Adrenal gland (tissue), 12 donors: ENCODE results near the gene CCDC73. TPM values are rescaled to one million over a fixed set of nuclear protein-coding genes. Genes with fewer than 3 reads are reported as not detected.
A peak's percentile ranks its signal among the peaks of the same experiment; 100 is the strongest.

Experiments used
- DNase-seq, 7 donors: peaks; one replicate each; pipeline ENCODE4 v3.0.0-alpha.2; 2019 to 2020
- H3K27ac ChIP-seq, 5 donors: fragments of 200-600 bp; sonication (generic) in 4 of 5; 1 replicate in 3 of 5; 2 replicates in 2 of 5; pipeline versions ENCODE4 v1.5.1 to v1.8.0; 2016 to 2020; ENCODE audit warnings: mild to moderate bottlenecking in 1 of 5
- H3K27me3 ChIP-seq: fragments of 200-600 bp; 2 replicates; pipeline ENCODE4 v1.8.0; 2021
- H3K36me3 ChIP-seq, 2 donors: fragments of 200-600 bp; replicated peaks in 1 of 2; 1 replicate in 1 of 2; 2 replicates in 1 of 2; pipeline versions ENCODE4 v1.5.1 to v1.8.0; 2018 to 2022
- H3K4me1 ChIP-seq, 2 donors: fragments of 200-600 bp; replicated peaks in 1 of 2; 1 replicate in 1 of 2; 2 replicates in 1 of 2; pipeline versions ENCODE4 v1.5.1 to v1.8.0; 2018 to 2021
- H3K4me3 ChIP-seq, 4 donors: fragments of 200-600 bp; sonication (generic) in 3 of 4; one replicate each; pipeline ENCODE4 v1.5.1; 2016 to 2018
- H3K9me3 ChIP-seq, 3 donors: fragments of 200-600 bp; sonication (generic) in 1 of 3; replicated peaks in 1 of 3; 1 replicate in 2 of 3; 2 replicates in 1 of 3; pipeline versions ENCODE4 v1.5.1 to v1.8.0; 2016 to 2021
- POLR2A ChIP-seq, 2 donors: fragments of 450-650 bp; IDR thresholded peaks; one replicate each; pipeline ENCODE4 v1.6.1; 2017; ENCODE audit warnings: antibody characterized with exemption in 2 of 2, mild to moderate bottlenecking in 2 of 2, moderate library complexity in 1 of 2
- WGBS, 4 donors: extraction: QIAGEN DNeasy Blood & Tissue Kit in 2 of 4; methylation state at CpG; one replicate each; pipeline versions ENCODE4 v1.1.5 to v1.1.7; 2013 to 2017; 5-methylcytosine and 5-hydroxymethylcytosine counted together
- intact Hi-C, 2 donors: fragments of 100-400 bp; cut with DNase I; formaldehyde crosslinking; loops; one replicate each; pipeline versions ENCODE4 v1.14.1 to v1.15.0; 2022 to 2023
- polyA plus RNA-seq, 3 donors: library from polyadenylated mRNA; stranded (reverse); fragments of 200-250 nt in 2 of 3; fragments of 350-450 nt in 1 of 3; fragmentation: Illumina TruSeq in 1 of 3; extraction: RNeasy Lipid Tissue Mini Kit (QIAGEN cat#74804) in 1 of 3; gene quantifications; one replicate each; pipeline ENCODE4 v1.2.3, GENCODE V29; 2013 to 2014
- total RNA-seq, 9 donors: library from RNA; depleted of rRNA in 4 of 9; stranded (reverse); fragments of >200 nt in 4 of 9; fragments of 120-200 nt in 1 of 9; fragmentation: NEBNext Ultra II Directional in 1 of 9; extraction: Animal tissue kit (Norgen Biotek cat#: 25700) in 1 of 9; gene quantifications; one replicate each; pipeline versions ENCODE4 v1.1.0 to v1.2.4, GENCODE V29; 2013 to 2023
- TF ChIP-seq, protein P1 (sequence below), 6 experiments: fragments of 450-650 bp in 4 of 6; fragments of 200-600 bp in 2 of 6; sonication (generic) in 1 of 6; IDR thresholded peaks; 1 replicate in 5 of 6; 2 replicates in 1 of 6; pipeline versions ENCODE4 v1.5.1 to v1.8.0; 2016 to 2021; ENCODE audit warnings: antibody characterized with exemption in 6 of 6, mild to moderate bottlenecking in 2 of 6, moderate library complexity in 1 of 6
- donor health status: healthy with polysubstance abuse.
- donor health status: Bipolar disorder and iron deficiency.
- donor health status: DM: yes; HTN: yes; CAD: no.
- donor health status: DM: no; HTN: no; CAD: no.
- donor health status: DM: no; HTN: no; CAD: no.
- donor health status: DM: yes; HTN: yes; CAD: no.

Gene CCDC73
- total and polyA plus RNA-seq, 12 donors = 0.07 to 1.6 (median 0.23) TPM; not detected in 4

DNA sequence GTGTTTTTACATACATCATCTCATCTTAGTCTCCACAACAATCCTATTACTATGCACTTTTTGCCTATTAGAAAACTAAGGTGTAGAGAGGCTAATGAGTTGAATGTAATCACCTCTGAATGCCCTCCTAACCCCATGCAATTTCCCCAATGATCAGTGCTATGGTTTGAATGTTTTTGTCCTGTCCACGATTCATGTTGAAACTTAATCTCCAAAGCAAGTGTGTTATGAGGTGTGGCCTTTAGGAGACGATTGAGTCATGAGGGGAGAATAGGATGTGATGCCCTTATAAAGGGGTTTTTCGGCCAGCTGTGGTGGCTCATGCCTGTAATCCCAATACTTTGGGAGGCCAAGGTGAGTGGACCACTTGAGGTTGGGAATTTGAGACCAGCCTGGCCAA, 2.0 kb upstream of the CCDC73 start:
- no peak overlapping the region for H3K27ac ChIP-seq
- WGBS, 4 donors = 82 to 89% (median 86%) methylated on average over 3 of the region's 3 CpGs
- DNase-seq = no peak
- no peaks in the 10 kb centered on the region for H3K36me3 ChIP-seq
- H3K9me3 ChIP-seq = no peaks in the 10 kb centered on the region
- intact Hi-C loops = no loop called here
- H3K27me3 ChIP-seq = no peaks in the 10 kb centered on the region
- no peak for TF ChIP-seq POLR2A (IDR thresholded peaks at IDR 0.05)
- TF ChIP-seq, protein P1, sequence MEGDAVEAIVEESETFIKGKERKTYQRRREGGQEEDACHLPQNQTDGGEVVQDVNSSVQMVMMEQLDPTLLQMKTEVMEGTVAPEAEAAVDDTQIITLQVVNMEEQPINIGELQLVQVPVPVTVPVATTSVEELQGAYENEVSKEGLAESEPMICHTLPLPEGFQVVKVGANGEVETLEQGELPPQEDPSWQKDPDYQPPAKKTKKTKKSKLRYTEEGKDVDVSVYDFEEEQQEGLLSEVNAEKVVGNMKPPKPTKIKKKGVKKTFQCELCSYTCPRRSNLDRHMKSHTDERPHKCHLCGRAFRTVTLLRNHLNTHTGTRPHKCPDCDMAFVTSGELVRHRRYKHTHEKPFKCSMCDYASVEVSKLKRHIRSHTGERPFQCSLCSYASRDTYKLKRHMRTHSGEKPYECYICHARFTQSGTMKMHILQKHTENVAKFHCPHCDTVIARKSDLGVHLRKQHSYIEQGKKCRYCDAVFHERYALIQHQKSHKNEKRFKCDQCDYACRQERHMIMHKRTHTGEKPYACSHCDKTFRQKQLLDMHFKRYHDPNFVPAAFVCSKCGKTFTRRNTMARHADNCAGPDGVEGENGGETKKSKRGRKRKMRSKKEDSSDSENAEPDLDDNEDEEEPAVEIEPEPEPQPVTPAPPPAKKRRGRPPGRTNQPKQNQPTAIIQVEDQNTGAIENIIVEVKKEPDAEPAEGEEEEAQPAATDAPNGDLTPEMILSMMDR (IDR thresholded peaks at IDR 0.05) = no peak
- no peak overlapping the region for H3K4me3 ChIP-seq
- peaks cover 0 to 7% of the 10 kb centered on the region in 2 donors for H3K4me1 ChIP-seq

- H3K4me3 ChIP-seq = peak overlapping the region in 1 of 4 donors; percentile 37
- DNase-seq = peak; percentile 25 to 83 (median 53)
- WGBS, 4 donors = 15 to 19% (median 16%) methylated on average over 13 of the region's 13 CpGs
Measured at GRCh38 chr11:32792948-32793475, 1.4 kb downstream of the CCDC73 start.

DNA sequence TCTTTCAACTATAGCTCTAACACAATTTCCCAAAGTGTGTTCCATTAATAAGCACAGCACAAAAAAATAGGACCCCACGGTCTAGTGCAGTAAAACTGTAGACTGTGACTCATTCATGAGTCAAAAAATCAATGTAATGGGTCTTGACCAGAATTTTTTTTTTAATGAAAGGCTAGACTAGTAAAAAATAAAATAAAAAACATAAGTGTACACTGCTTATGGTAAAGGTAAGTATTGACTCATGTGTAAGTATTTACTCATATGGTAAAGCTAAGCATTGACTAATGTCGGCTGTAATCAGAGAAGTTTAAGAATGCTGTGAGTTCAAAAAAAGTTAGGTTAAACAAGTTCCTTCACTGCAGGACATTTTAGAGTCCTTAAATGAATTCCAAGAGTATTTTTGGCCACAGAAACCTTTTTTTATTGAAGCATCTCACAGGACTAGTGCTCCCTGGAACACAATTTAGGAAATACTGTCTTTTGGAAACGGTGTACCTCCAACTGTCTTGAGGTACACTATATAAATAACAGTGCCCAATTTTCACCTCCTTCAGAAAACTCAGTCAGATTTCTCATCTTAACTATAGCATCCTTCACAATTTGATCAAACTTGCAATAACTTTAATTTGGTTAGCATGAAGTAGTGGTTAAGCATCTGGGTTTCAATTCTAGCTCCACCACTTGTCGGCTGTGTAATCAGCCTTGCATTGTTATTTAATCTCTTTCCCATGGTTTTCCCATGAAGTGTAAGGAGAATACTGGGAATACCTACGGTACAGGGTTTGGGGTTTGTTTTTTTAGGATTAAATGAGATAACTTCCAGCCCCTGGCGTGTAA, 2.1 kb downstream of the CCDC73 start:
- no peak overlapping the region for H3K27ac ChIP-seq
- no peak for DNase-seq
- H3K4me3 ChIP-seq = peak overlapping the region in 1 of 4 donors; percentile 37
- TF ChIP-seq, protein P1 (IDR thresholded peaks at IDR 0.05) = no peak
- no peak for TF ChIP-seq POLR2A (IDR thresholded peaks at IDR 0.05)
- no peaks in the 10 kb centered on the region for H3K36me3 ChIP-seq
- H3K4me1 ChIP-seq = peaks cover 0 to 7% of the 10 kb centered on the region in 2 donors
- H3K9me3 ChIP-seq = no peaks in the 10 kb centered on the region
- intact Hi-C loops = loop anchor here in 1 of 2 donors (5.0 kb wide), 1 partner anchor 470 kb away; no protein-coding TSS in a partner anchor
- 34 to 39% (median 36%) methylated on average over 6 of the region's 6 CpGs for WGBS, 4 donors
- H3K27me3 ChIP-seq = no peaks in the 10 kb centered on the region

More at GRCh38 chr11:32792948-32793475, 1.4 kb downstream of the CCDC73 start:
- H3K36me3 ChIP-seq = no peaks in the 10 kb centered on the region
- no peak overlapping the region for H3K27ac ChIP-seq
- no peaks in the 10 kb centered on the region for H3K9me3 ChIP-seq
- H3K4me1 ChIP-seq = peaks cover 0 to 7% of the 10 kb centered on the region in 2 donors
- TF ChIP-seq POLR2A (IDR thresholded peaks at IDR 0.05) = no peak
- TF ChIP-seq, protein P1 (IDR thresholded peaks at IDR 0.05) = peak; percentile 63 to 81 (median 72)
- intact Hi-C loops = loop anchor here in 1 of 2 donors (5.0 kb wide), 1 partner anchor 471 kb away; no protein-coding TSS in a partner anchor
- no peaks in the 10 kb centered on the region for H3K27me3 ChIP-seq

- Histone ChIP-seq H3K9me3 (no peaks in the 10 kb centered on the region), H3K4me1 (peaks cover 0 to 7% of the 10 kb centered on the region in 2 donors), H3K27ac (no peak overlapping the region), H3K4me3 (no peak overlapping the region), H3K27me3 (no peaks in the 10 kb centered on the region), H3K36me3 (no peaks in the 10 kb centered on the region)
- intact Hi-C loops = loop anchor here in 1 of 2 donors (5.0 kb wide), 1 partner anchor 469 kb away; no protein-coding TSS in a partner anchor
- TF ChIP-seq, protein P1 (IDR thresholded peaks at IDR 0.05) = no peak
- no peak for TF ChIP-seq POLR2A (IDR thresholded peaks at IDR 0.05)
- WGBS, 4 donors = 50 to 61% (median 57%) methylated on average over 1 of the region's 1 CpG
- no peak for DNase-seq
Measured at GRCh38 chr11:32790916-32791315, 3.5 kb downstream of the CCDC73 start.
